SK-N-MC (cell line): ENCODE results near the gene RNF213.

Experiments used
- EZH2 ChIP-seq: fragments of 200-600 bp; sonication (generic); IDR thresholded peaks from one replicate; pipeline ENCODE4 v1.6.1; 2017; ENCODE audit warnings: antibody characterized with exemption
- FOXP2 ChIP-seq: optimal IDR thresholded peaks from 2 replicates; pipeline ENCODE3; 2011; ENCODE audit warnings: mild to moderate bottlenecking, moderate library complexity; ENCODE audit not compliant: insufficient read depth; ENCODE audit errors: extremely low read length, control extremely low read depth
- POLR2AphosphoS5 ChIP-seq: IDR thresholded peaks from 2 replicates; pipeline ENCODE4 v1.6.1; 2012; ENCODE audit warnings: mild to moderate bottlenecking, low read depth, low read length, borderline replicate concordance

- no peak for TF ChIP-seq POLR2AphosphoS5
- TF ChIP-seq EZH2 = no peak
- TF ChIP-seq FOXP2 = no peak
These were observed 155.0 kb downstream of the RNF213 start for GRCh38 chr17:80415626-80416137.
